ENCODE data around the gene ZMAT1. TPM values are rescaled to one million over a fixed set of nuclear protein-coding genes. Genes with fewer than 3 reads are reported as not detected.
A peak's percentile ranks its signal among the peaks of the same experiment; 100 is the strongest.
"Not testable (repeated sequence)": the region's sequence is repeated elsewhere in the genome, so short reads cannot be mapped to it uniquely, and the experiment has no call there.

Gene ZMAT1
- 10 to 100 TPM in 1 of 2 donors, 1 to 10 TPM in 1; 7.3 to 14.2 TPM for total RNA-seq

GRCh38 chrX:101931488-101932248 lies at the start of gene ZMAT1:
Gene ZMAT1 (minus strand): TSS chrX:101932027. CDS start chrX:101932008, 19 bp downstream.
- H3K4me1 ChIP-seq (replicated peaks), result no peaks in the 10 kb centered on the region
- H3K27ac ChIP-seq, result peak within 1 kb of the TSS; percentile 92 to 95
- peak within 1 kb of the TSS; percentile 62 to 65 for H3K4me3 ChIP-seq
- peak; percentile 83 for DNase-seq (ENCODE audit: low spot score)
- peak; percentile 71 for TF ChIP-seq POLR2A (IDR thresholded peaks at IDR 0.05)
- peak; percentile 59 for TF ChIP-seq POLR2AphosphoS5 (IDR thresholded peaks at IDR 0.05)
- TF ChIP-seq CTCF (IDR thresholded peaks at IDR 0.05), result no peak
- intact Hi-C loops (cut with DNase I), result no loop called here
- WGBS, result 0% methylated on average over 13 of the region's 74 CpGs
- no peaks in the 10 kb centered on the region for H3K27me3 ChIP-seq (replicated peaks; ENCODE audit: insufficient read depth)
- H3K9me3 ChIP-seq, result no peaks in the 10 kb centered on the region
- H3K36me3 ChIP-seq, result no peaks in the 10 kb centered on the region

- Histone ChIP-seq H3K36me3 (no peaks in the 10 kb centered on the region), H3K4me1 (replicated peaks) (no peaks in the 10 kb centered on the region), H3K4me3 (no peak overlapping the region), H3K27ac (no peak overlapping the region), H3K27me3 (replicated peaks; ENCODE audit: insufficient read depth) (no peaks in the 10 kb centered on the region), H3K9me3 (no peaks in the 10 kb centered on the region)
- intact Hi-C loops (cut with DNase I), result no loop called here
- no peak for TF ChIP-seq POLR2A (IDR thresholded peaks at IDR 0.05)
- no peak for TF ChIP-seq CTCF (IDR thresholded peaks at IDR 0.05)
- no peak for TF ChIP-seq POLR2AphosphoS5 (IDR thresholded peaks at IDR 0.05)
- no peak for DNase-seq (ENCODE audit: low spot score)
These were observed 45.3 kb upstream of the ZMAT1 start for GRCh38 chrX:101977106-101977505.

GRCh38 chrX:101973066-101973465 lies 41.2 kb upstream of the ZMAT1 start:
- TF ChIP-seq CTCF (IDR thresholded peaks at IDR 0.05) (no peak), POLR2A (IDR thresholded peaks at IDR 0.05) (no peak), POLR2AphosphoS5 (IDR thresholded peaks at IDR 0.05) (no peak)
- H3K9me3 ChIP-seq, result no peaks in the 10 kb centered on the region
- intact Hi-C loops (cut with DNase I), result no loop called here
- no peak overlapping the region for H3K4me3 ChIP-seq
- H3K27me3 ChIP-seq (replicated peaks; ENCODE audit: insufficient read depth), result no peaks in the 10 kb centered on the region
- no peaks in the 10 kb centered on the region for H3K4me1 ChIP-seq (replicated peaks)
- DNase-seq (ENCODE audit: low spot score), result no peak
- H3K36me3 ChIP-seq, result no peaks in the 10 kb centered on the region
- H3K27ac ChIP-seq, result no peak overlapping the region

DNA sequence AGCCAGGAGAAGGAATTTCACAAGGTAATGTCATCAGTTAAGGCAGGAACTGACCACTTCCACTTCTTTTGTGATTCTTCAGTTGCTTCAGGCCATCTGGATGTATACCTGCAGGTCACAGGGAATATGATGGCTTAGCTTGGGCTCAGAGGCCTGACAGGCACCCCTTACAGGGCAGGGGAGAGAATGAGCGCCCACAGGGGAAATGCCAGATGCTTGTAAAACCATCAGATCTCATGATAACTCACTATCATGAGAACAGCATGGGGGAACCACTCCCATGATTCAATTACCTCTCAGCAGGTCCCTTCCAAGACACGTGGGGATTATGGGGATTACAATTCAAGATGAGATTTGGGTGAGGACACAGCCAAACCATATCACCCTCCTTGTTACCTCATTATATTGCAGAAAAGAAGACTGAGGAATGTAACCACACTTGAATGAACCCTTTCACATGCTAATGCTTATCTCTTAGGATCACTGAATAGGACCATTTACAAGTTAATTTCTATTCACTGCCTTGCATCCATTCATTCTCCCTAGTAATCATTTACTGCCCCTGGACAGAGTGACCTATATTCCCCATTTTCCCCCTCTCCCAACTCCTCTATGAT lies 33.2 kb upstream of the ZMAT1 start:
- H3K9me3 ChIP-seq; DNase-seq (ENCODE audit: low spot score); H3K36me3 ChIP-seq; intact Hi-C loops (cut with DNase I); H3K4me3 ChIP-seq; H3K27me3 ChIP-seq (replicated peaks; ENCODE audit: insufficient read depth); H3K27ac ChIP-seq; H3K4me1 ChIP-seq (replicated peaks): not testable (repeated sequence)
- WGBS, result 43% methylated on average over 2 of the region's 2 CpGs

DNA sequence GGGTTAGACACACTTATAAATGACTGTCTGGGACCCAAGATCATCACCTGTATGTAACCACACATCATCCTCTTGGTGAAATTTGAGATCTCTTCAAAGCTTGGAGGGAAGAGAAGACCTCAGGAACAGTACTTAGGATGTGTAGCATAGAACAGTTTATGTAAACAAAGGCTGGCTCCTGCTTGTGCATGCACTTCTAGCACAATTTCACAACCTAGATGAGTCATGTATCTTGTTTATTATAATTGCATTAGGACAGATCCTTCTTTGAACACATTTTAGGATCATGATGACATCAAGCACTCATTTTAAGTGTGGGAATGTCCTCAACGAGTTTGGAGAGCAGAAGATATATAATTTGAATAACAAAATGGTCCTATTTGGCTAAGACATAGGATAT lies 26.3 kb upstream of the ZMAT1 start:
- 10% methylated on average over 1 of the region's 1 CpG for WGBS
- Histone ChIP-seq H3K36me3 (no peaks in the 10 kb centered on the region), H3K4me3 (no peak overlapping the region), H3K27me3 (replicated peaks; ENCODE audit: insufficient read depth) (no peaks in the 10 kb centered on the region), H3K27ac (no peak overlapping the region), H3K4me1 (replicated peaks) (no peaks in the 10 kb centered on the region), H3K9me3 (no peaks in the 10 kb centered on the region)
- no peak for DNase-seq (ENCODE audit: low spot score)
- intact Hi-C loops (cut with DNase I), result no loop called here
- no peak for TF ChIP-seq POLR2AphosphoS5 (IDR thresholded peaks at IDR 0.05)
- no peak for TF ChIP-seq CTCF (IDR thresholded peaks at IDR 0.05)
- no peak for TF ChIP-seq POLR2A (IDR thresholded peaks at IDR 0.05)
